ENCODE results near the gene SEC14L2. TPM values are rescaled to one million over a fixed set of nuclear protein-coding genes. Genes with fewer than 3 reads are reported as not detected.

SEC14L2 gene
- polyA plus RNA-seq, 4 donors = 19.7 to 57.0 (median 36.8) TPM

DNA sequence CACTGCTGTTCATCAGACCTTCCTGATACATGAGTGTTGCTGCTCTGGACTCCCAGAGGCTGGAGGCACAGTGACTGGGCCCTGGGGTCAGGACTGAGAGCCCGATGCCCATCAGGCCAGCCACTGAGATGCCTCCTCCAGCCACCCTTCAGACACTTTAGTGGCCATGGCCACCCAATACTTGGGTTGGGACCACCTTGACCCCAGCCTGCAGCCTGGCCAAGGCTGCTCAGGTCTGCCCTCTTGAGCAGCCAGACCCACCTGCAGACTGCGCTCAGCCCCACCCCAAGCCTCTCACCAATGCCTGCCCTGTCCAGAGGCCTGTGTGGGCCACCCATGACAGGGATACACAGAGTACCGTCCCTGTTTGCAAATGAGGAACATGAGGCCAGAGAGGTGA lies 13.8 kb upstream of the SEC14L2 start:
- no peaks in the 10 kb centered on the region for H3K27me3 ChIP-seq (ENCODE audit: control insufficient read depth in 3 of 3, insufficient read depth in 3 of 3, low read length in 3 of 3)
- WGBS, 3 donors = 63 to 92% (median 66%) methylated on average over 3 of the region's 3 CpGs
- peaks cover 0 to 51% (median 0%) of the 10 kb centered on the region in 3 donors for H3K36me3 ChIP-seq (ENCODE audit: control insufficient read depth in 3 of 3, insufficient read depth in 2 of 3, low read depth in 1 of 3, low read length in 3 of 3)
- DNase-seq (no peak), FAIRE-seq (no peak)
- no peak overlapping the region for H3K4me3 ChIP-seq (ENCODE audit: low read depth in 1 of 3, low read length in 3 of 3)
- peaks cover 0 to 12% (median 0%) of the 10 kb centered on the region in 3 donors for H3K4me1 ChIP-seq (ENCODE audit: control insufficient read depth in 3 of 3, insufficient read depth in 2 of 3, low read depth in 1 of 3, low read length in 2 of 3)
- H3K9me3 ChIP-seq (ENCODE audit: control insufficient read depth in 2 of 2, insufficient read depth in 1 of 2, low read depth in 1 of 2, low read length in 1 of 2) = no peaks in the 10 kb centered on the region
- no peak overlapping the region for H3K27ac ChIP-seq (ENCODE audit: low read depth in 1 of 3, low read length in 2 of 3)

DNA sequence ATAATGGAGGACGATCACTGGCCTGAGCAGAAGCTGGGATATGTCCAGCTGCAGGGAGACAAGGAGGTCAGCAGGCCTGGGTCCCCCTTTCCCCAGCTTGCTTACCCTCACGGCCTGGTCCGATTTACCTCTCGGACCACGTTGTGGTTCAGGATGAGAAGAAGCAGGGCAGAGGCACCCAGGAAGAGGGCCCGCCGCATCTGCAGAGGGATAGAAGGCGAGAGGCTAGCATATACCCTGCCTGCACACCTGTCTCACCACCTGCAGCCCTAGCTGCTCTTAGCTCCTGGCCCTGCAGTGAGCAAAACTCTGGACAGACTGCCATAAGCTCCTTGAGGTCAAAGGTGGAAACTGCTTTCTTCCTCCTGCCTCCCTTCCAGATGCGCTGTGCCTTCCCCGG lies 10.9 kb upstream of the SEC14L2 start:
- Histone ChIP-seq H3K27me3 (ENCODE audit: control insufficient read depth in 3 of 3, insufficient read depth in 3 of 3, low read length in 3 of 3) (no peaks in the 10 kb centered on the region), H3K36me3 (ENCODE audit: control insufficient read depth in 3 of 3, insufficient read depth in 2 of 3, low read depth in 1 of 3, low read length in 3 of 3) (peaks cover 0 to 29% (median 0%) of the 10 kb centered on the region in 3 donors), H3K4me3 (ENCODE audit: low read depth in 1 of 3, low read length in 3 of 3) (no peak overlapping the region), H3K4me1 (ENCODE audit: control insufficient read depth in 3 of 3, insufficient read depth in 2 of 3, low read depth in 1 of 3, low read length in 2 of 3) (peaks cover 0 to 12% (median 0%) of the 10 kb centered on the region in 3 donors), H3K9me3 (ENCODE audit: control insufficient read depth in 2 of 2, insufficient read depth in 1 of 2, low read depth in 1 of 2, low read length in 1 of 2) (peaks cover 0 to 4% of the 10 kb centered on the region in 2 donors), H3K27ac (ENCODE audit: low read depth in 1 of 3, low read length in 2 of 3) (no peak overlapping the region)
- 91 to 93% (median 92%) methylated on average over 8 to 10 of the region's 10 CpGs for WGBS, 3 donors
- DNase-seq (no peak), FAIRE-seq (no peak)

DNA sequence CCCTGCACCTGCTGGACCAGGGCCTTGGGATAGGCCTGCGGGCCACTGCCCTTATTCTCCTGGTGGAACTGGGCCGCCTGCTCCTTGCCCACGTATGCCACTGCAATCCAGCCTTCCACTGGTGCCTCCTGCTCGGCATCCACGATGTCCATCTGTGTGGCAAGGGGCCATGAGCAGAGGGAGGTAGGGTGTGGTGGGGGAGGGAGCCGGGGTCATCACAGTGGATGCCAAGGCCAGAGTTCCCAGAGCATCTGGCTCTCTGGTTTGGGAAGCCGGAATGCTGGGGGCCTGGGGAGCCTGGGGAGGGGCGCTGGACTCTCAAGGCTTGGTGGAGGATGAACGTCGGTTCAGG lies 10.2 kb upstream of the SEC14L2 start:
- Histone ChIP-seq H3K4me1 (ENCODE audit: control insufficient read depth in 3 of 3, insufficient read depth in 2 of 3, low read depth in 1 of 3, low read length in 2 of 3) (peaks cover 0 to 12% (median 0%) of the 10 kb centered on the region in 3 donors), H3K36me3 (ENCODE audit: control insufficient read depth in 3 of 3, insufficient read depth in 2 of 3, low read depth in 1 of 3, low read length in 3 of 3) (peaks cover 0 to 23% (median 0%) of the 10 kb centered on the region in 3 donors), H3K27ac (ENCODE audit: low read depth in 1 of 3, low read length in 2 of 3) (peak overlapping the region in 1 of 3 donors; percentile 58), H3K4me3 (ENCODE audit: low read depth in 1 of 3, low read length in 3 of 3) (peak overlapping the region; percentile 48 to 81 (median 64)), H3K9me3 (ENCODE audit: control insufficient read depth in 2 of 2, insufficient read depth in 1 of 2, low read depth in 1 of 2, low read length in 1 of 2) (peaks cover 0 to 5% of the 10 kb centered on the region in 2 donors), H3K27me3 (ENCODE audit: control insufficient read depth in 3 of 3, insufficient read depth in 3 of 3, low read length in 3 of 3) (no peaks in the 10 kb centered on the region)
- FAIRE-seq = no peak
- WGBS, 3 donors = 27 to 39% (median 33%) methylated on average over 9 to 10 of the region's 10 CpGs
- no peak for DNase-seq

DNA sequence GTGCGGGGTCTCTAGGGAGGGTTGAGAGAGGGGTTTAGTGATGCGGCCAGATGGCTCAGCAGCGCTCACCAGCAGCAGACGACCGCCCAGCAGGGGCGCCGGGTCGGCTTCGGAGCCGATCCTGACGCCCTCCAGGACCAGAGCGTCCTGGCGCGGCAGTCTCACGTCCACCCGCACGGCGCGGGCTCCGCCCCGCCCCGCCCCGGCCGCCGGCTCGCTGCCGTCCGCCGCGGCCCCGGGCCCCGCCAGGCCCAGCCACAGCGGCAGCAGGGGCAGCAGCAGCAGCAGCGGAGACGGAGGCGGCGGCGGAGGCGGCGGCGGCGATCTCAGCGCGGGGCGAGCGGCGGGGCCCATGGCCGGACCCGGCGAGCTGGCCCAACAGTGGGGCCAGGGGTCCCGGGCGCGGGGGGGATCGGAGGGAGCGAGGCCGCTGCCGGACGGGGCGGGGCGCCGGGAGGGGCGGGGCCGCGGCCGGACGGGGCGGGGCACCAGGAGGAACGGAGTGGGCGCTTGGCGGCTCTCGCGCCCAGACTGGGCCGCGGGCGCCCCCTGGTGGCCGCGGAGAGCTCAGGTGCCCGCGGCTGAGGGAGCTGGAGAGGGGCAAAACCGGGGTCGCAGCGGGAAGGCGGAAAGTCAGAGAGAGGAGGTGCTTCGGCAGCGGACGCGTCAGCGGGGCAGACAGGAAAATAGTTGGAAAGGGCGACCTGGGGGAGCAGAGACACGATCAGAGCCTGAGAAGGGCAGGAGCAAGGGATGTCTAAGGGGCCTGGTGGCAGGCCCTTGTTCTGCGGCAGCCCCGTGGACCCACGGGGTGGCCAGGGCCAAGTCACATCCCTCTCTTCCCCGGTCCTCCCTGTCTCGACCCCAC lies 9.6 kb upstream of the SEC14L2 start, which contains the start of gene RNF215:
TSS of gene RNF215 (minus strand) at position 452 of the 868 bp plus-strand sequence. CDS start at position 354, 98 bp downstream.
- DNase-seq = peak; percentile 73 to 91
- Histone ChIP-seq H3K27ac (ENCODE audit: low read depth in 1 of 3, low read length in 2 of 3) (peak within 1 kb of the TSS in 1 of 3 donors; percentile 58), H3K4me3 (ENCODE audit: low read depth in 1 of 3, low read length in 3 of 3) (peak within 1 kb of the TSS; percentile 48 to 81 (median 64)), H3K36me3 (ENCODE audit: control insufficient read depth in 3 of 3, insufficient read depth in 2 of 3, low read depth in 1 of 3, low read length in 3 of 3) (peaks cover 0 to 21% (median 0%) of the 10 kb centered on the region in 3 donors), H3K4me1 (ENCODE audit: control insufficient read depth in 3 of 3, insufficient read depth in 2 of 3, low read depth in 1 of 3, low read length in 2 of 3) (peaks cover 0 to 12% (median 0%) of the 10 kb centered on the region in 3 donors), H3K9me3 (ENCODE audit: control insufficient read depth in 2 of 2, insufficient read depth in 1 of 2, low read depth in 1 of 2, low read length in 1 of 2) (peaks cover 0 to 5% of the 10 kb centered on the region in 2 donors), H3K27me3 (ENCODE audit: control insufficient read depth in 3 of 3, insufficient read depth in 3 of 3, low read length in 3 of 3) (no peaks in the 10 kb centered on the region)
- FAIRE-seq = no peak
- 1 to 2% (median 1%) methylated on average over 56 to 95 of the region's 95 CpGs for WGBS, 3 donors

DNA sequence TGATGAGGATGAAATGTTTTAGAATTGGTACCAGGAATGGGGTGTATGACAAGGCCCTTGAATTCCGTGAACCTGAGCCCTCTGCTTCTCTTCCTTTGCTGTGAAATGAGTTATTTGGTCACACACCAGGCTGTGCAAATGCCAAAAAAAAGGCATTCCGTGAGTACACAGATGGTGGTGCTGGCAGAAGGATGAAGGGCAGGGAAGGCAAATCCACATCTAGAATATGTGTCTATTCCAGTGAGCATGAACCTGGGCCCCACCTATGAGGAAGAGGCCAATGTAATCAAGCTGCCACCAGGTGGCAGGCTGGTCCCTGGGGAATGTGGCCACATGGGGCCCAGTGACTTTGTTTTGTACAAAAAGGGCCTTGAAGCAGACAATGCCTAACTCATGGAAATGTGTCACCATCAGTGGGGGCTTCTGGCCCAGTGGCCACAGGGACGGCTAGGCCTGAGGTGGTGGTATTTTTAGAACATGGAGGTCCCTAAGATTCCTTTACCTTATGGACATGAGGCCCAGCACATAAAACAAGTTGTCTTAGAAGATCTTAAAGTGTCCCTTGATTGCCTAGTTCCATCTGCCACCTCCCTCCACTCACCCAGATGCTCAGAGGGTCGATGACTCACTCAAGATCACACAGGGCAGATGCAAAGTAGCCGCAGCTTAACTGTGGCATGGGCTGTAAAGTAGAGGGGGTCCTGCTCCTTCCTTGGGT lies 5.7 kb upstream of the SEC14L2 start:
- WGBS, 3 donors = 36 to 54% (median 39%) methylated on average over 5 of the region's 5 CpGs
- DNase-seq (peak; percentile 87 to 90), FAIRE-seq (no peak)
- Histone ChIP-seq H3K36me3 (ENCODE audit: control insufficient read depth in 3 of 3, insufficient read depth in 2 of 3, low read depth in 1 of 3, low read length in 3 of 3) (no peaks in the 10 kb centered on the region), H3K27ac (ENCODE audit: low read depth in 1 of 3, low read length in 2 of 3) (no peak overlapping the region), H3K4me1 (ENCODE audit: control insufficient read depth in 3 of 3, insufficient read depth in 2 of 3, low read depth in 1 of 3, low read length in 2 of 3) (peaks cover 0 to 21% (median 2%) of the 10 kb centered on the region in 3 donors), H3K9me3 (ENCODE audit: control insufficient read depth in 2 of 2, insufficient read depth in 1 of 2, low read depth in 1 of 2, low read length in 1 of 2) (peaks cover 0 to 5% of the 10 kb centered on the region in 2 donors), H3K27me3 (ENCODE audit: control insufficient read depth in 3 of 3, insufficient read depth in 3 of 3, low read length in 3 of 3) (no peaks in the 10 kb centered on the region), H3K4me3 (ENCODE audit: low read depth in 1 of 3, low read length in 3 of 3) (no peak overlapping the region)

DNA sequence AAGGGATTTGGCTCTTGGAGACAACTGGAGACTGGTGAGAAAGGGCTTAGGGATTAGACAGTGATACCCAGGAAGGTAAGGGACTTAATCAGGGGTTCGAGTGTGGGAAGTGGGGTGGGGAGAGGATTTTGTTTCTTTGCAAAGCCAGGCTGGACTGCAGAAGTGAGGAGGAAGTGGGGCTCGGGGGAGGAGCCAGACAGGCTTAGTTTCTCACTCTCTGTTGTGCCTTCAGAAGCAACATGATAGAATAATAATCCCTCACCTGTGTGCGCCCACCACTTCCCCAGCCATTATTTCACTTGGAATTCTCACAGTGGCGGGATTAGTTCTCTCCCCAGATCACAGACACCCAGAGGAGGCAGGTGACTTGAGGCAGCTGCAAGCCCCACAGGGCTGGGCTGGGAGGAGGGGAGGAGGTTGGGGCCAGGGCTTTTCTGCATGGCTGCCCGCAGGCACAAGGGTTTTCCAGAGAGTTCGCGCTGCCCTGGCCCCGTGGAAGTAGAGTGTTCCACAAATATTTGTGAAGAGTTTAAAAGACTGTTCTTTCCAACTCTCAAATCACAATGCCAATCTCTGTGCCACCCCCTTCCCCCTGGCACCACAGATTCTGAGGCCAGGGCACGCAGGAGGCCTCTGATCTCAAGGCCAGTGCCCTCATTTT lies 4.0 kb upstream of the SEC14L2 start:
- DNase-seq = no peak
- H3K4me1 ChIP-seq (ENCODE audit: control insufficient read depth in 3 of 3, insufficient read depth in 2 of 3, low read depth in 1 of 3, low read length in 2 of 3) = peaks cover 0 to 20% (median 2%) of the 10 kb centered on the region in 3 donors
- H3K27me3 ChIP-seq (ENCODE audit: control insufficient read depth in 3 of 3, insufficient read depth in 3 of 3, low read length in 3 of 3) = peaks cover 0 to 5% (median 0%) of the 10 kb centered on the region in 3 donors
- WGBS, 3 donors = 62 to 74% (median 71%) methylated on average over 9 of the region's 9 CpGs
- no peak for FAIRE-seq
- H3K27ac ChIP-seq (ENCODE audit: low read depth in 1 of 3, low read length in 2 of 3) = no peak overlapping the region
- peaks cover 0 to 5% of the 10 kb centered on the region in 2 donors for H3K9me3 ChIP-seq (ENCODE audit: control insufficient read depth in 2 of 2, insufficient read depth in 1 of 2, low read depth in 1 of 2, low read length in 1 of 2)
- no peak overlapping the region for H3K4me3 ChIP-seq (ENCODE audit: low read depth in 1 of 3, low read length in 3 of 3)
- no peaks in the 10 kb centered on the region for H3K36me3 ChIP-seq (ENCODE audit: control insufficient read depth in 3 of 3, insufficient read depth in 2 of 3, low read depth in 1 of 3, low read length in 3 of 3)

DNA sequence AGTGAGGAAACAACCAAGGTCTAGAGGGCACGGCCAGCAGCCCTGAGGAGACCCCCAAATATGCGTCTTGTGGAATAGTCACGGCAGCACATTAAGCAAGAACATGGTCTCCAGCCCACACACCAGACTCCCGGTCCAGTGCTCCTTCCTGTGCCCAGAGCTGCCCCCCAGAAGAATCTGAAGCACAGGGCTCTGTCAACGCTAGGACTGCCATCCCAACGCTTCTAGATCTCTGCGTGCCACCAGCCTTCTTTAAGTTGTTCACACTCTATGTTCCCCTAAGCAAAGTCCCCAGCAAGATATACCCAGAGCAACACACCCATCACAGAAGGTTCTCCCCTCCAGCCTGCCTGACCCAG lies 3.5 kb upstream of the SEC14L2 start:
- Histone ChIP-seq H3K4me3 (ENCODE audit: low read depth in 1 of 3, low read length in 3 of 3) (no peak overlapping the region), H3K36me3 (ENCODE audit: control insufficient read depth in 3 of 3, insufficient read depth in 2 of 3, low read depth in 1 of 3, low read length in 3 of 3) (no peaks in the 10 kb centered on the region), H3K9me3 (ENCODE audit: control insufficient read depth in 2 of 2, insufficient read depth in 1 of 2, low read depth in 1 of 2, low read length in 1 of 2) (peaks cover 0 to 5% of the 10 kb centered on the region in 2 donors), H3K27ac (ENCODE audit: low read depth in 1 of 3, low read length in 2 of 3) (no peak overlapping the region), H3K4me1 (ENCODE audit: control insufficient read depth in 3 of 3, insufficient read depth in 2 of 3, low read depth in 1 of 3, low read length in 2 of 3) (peaks cover under 1 to 25% (median 2%) of the 10 kb centered on the region in 3 donors), H3K27me3 (ENCODE audit: control insufficient read depth in 3 of 3, insufficient read depth in 3 of 3, low read length in 3 of 3) (peaks cover 0 to 5% (median 0%) of the 10 kb centered on the region in 3 donors)
- FAIRE-seq (no peak), DNase-seq (no peak)
- WGBS, 3 donors = 80 to 85% (median 84%) methylated on average over 7 of the region's 7 CpGs

DNA sequence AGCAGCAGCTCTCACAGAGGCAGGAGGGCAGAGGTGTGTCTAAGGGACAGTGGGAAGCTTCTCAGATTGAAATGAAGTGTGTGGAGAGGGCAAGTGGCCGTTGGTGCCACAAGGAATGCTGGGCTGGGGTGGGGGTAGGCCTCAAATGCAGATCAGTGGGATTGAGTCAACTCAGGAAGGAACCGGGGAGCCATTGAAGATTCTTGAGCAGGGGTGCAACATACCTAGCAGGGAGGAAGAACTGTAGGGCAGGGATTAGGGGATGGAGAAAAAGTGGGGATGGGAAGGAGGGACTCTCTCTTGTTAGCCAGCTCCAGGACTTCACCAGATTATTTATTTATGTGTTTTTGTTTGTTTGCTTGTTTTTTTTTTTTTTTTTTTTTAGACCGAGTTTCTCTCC lies 2.9 kb upstream of the SEC14L2 start:
- DNase-seq = no peak
- Histone ChIP-seq H3K27me3 (ENCODE audit: control insufficient read depth in 3 of 3, insufficient read depth in 3 of 3, low read length in 3 of 3) (peaks cover 0 to 5% (median 0%) of the 10 kb centered on the region in 3 donors), H3K36me3 (ENCODE audit: control insufficient read depth in 3 of 3, insufficient read depth in 2 of 3, low read depth in 1 of 3, low read length in 3 of 3) (peaks cover 0 to under 1% (median 0%) of the 10 kb centered on the region in 3 donors), H3K27ac (ENCODE audit: low read depth in 1 of 3, low read length in 2 of 3) (no peak overlapping the region), H3K4me1 (ENCODE audit: control insufficient read depth in 3 of 3, insufficient read depth in 2 of 3, low read depth in 1 of 3, low read length in 2 of 3) (peaks cover 2 to 30% (median 4%) of the 10 kb centered on the region in 3 donors), H3K9me3 (ENCODE audit: control insufficient read depth in 2 of 2, insufficient read depth in 1 of 2, low read depth in 1 of 2, low read length in 1 of 2) (peaks cover 0 to 5% of the 10 kb centered on the region in 2 donors), H3K4me3 (ENCODE audit: low read depth in 1 of 3, low read length in 3 of 3) (no peak overlapping the region)
- 75 to 81% (median 80%) methylated on average over 2 to 3 of the region's 3 CpGs for WGBS, 3 donors
- FAIRE-seq = no peak
